A204.1 (cell line): ENCODE results near the gene GPC6.
"Not testable (repeated sequence)": the region's sequence is repeated elsewhere in the genome, so short reads cannot be mapped to it uniquely, and the experiment has no call there.

Experiments
- FAIRE-seq: peaks from 2 replicates; lab custom pipeline; 2012; peaks lifted over from hg19 to GRCh38; lab: Jason Lieb, UNC

Gene GPC6

GRCh38 chr13:94333131-94333820 is 1106.7 kb downstream of the GPC6 start:
- no peak for FAIRE-seq

- no peak for FAIRE-seq
Observed at GRCh38 chr13:94335761-94336526, 1109.3 kb downstream of the GPC6 start.

- FAIRE-seq = no peak
Observed at GRCh38 chr13:94339116-94339687, 1112.6 kb downstream of the GPC6 start.

- no peak for FAIRE-seq
Observed at GRCh38 chr13:94342436-94343242, 1116.0 kb downstream of the GPC6 start.

- no peak for FAIRE-seq
Observed at GRCh38 chr13:94343243-94343585, 1116.6 kb downstream of the GPC6 start.

- FAIRE-seq = not testable (repeated sequence)
Observed at GRCh38 chr13:94343687-94344086, 1117.1 kb downstream of the GPC6 start.

GRCh38 chr13:94344126-94344818 is 1117.7 kb downstream of the GPC6 start:
- FAIRE-seq = no peak

GRCh38 chr13:94345374-94346195 is 1119.0 kb downstream of the GPC6 start:
- FAIRE-seq = no peak

GRCh38 chr13:94346261-94347019 is 1119.8 kb downstream of the GPC6 start:
- FAIRE-seq = no peak

GRCh38 chr13:94351292-94351990 is 1124.8 kb downstream of the GPC6 start:
- no peak for FAIRE-seq

GRCh38 chr13:94352057-94352456 is 1125.5 kb downstream of the GPC6 start:
- no peak for FAIRE-seq

GRCh38 chr13:94353167-94353710 is 1126.6 kb downstream of the GPC6 start:
- FAIRE-seq = no peak

GRCh38 chr13:94359875-94360274 is 1133.3 kb downstream of the GPC6 start:
- no peak for FAIRE-seq

GRCh38 chr13:94362411-94362909 is 1135.9 kb downstream of the GPC6 start:
- peak; percentile 98 for FAIRE-seq

GRCh38 chr13:94366677-94367076 is 1140.1 kb downstream of the GPC6 start:
- no peak for FAIRE-seq

- no peak for FAIRE-seq
Observed at GRCh38 chr13:94369972-94370436, 1143.4 kb downstream of the GPC6 start.

- no peak for FAIRE-seq
Observed at GRCh38 chr13:94371855-94372254, 1145.2 kb downstream of the GPC6 start.

GRCh38 chr13:94382517-94382916 is 1155.9 kb downstream of the GPC6 start:
- no peak for FAIRE-seq

- no peak for FAIRE-seq
Observed at GRCh38 chr13:94382960-94383359, 1156.4 kb downstream of the GPC6 start.
